ENCODE measurements around the gene GASK1A. TPM values are rescaled to one million over a fixed set of nuclear protein-coding genes. Genes with fewer than 3 reads are reported as not detected.

GASK1A gene
- total and polyA plus RNA-seq, 2 experiments from 2014 or later: 2.6 to 11.1 TPM

DNA sequence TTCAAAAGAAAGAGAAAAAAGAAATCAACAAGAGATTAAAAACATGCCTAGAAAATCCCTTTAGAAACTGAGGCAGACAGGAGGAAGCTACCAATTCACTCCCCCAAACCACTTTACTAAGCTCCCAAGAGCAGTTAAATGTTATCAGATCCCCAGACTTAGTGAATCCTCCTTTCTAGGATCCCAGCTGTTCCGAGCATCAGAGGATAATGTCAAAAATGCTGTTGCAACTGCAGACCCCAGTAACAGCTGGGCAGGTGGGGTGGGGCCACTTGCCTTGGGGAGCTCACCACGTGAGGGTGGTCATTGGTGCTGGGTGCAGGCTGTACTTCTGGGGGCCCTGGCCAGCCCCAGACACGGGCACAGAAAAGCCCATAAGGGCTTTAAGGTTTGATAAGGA lies 117.7 kb downstream of the GASK1A start:
- H3F3A ChIP-seq (replicated peaks; ENCODE audit: low read depth): no peaks in the 10 kb centered on the region
- H3K4me3 ChIP-seq: no peak overlapping the region
- no peaks in the 10 kb centered on the region for H3K36me3 Mint-ChIP-seq (ENCODE audit: low read depth)
- H3K79me2 ChIP-seq (replicated peaks; ENCODE audit: insufficient read depth): peaks cover 7% of the 10 kb centered on the region
- no peak for TF ChIP-seq EZH2 (IDR thresholded peaks at IDR 0.05; ENCODE audit: low read depth, unreplicated experiment)
- TF ChIP-seq ZNF114 (CRISPR knock-in tag; IDR thresholded peaks at IDR 0.05): no peak
- no peak for TF ChIP-seq ZNF331 (CRISPR knock-in tag; IDR thresholded peaks at IDR 0.05; ENCODE audit: low read depth)
- no peak for TF ChIP-seq EZH2phosphoT487 (IDR thresholded peaks at IDR 0.05; ENCODE audit: unreplicated experiment)
- TF ChIP-seq, protein P1, sequence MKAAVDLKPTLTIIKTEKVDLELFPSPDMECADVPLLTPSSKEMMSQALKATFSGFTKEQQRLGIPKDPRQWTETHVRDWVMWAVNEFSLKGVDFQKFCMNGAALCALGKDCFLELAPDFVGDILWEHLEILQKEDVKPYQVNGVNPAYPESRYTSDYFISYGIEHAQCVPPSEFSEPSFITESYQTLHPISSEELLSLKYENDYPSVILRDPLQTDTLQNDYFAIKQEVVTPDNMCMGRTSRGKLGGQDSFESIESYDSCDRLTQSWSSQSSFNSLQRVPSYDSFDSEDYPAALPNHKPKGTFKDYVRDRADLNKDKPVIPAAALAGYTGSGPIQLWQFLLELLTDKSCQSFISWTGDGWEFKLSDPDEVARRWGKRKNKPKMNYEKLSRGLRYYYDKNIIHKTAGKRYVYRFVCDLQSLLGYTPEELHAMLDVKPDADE (IDR thresholded peaks at IDR 0.05): no peak
- TF ChIP-seq, protein P2, sequence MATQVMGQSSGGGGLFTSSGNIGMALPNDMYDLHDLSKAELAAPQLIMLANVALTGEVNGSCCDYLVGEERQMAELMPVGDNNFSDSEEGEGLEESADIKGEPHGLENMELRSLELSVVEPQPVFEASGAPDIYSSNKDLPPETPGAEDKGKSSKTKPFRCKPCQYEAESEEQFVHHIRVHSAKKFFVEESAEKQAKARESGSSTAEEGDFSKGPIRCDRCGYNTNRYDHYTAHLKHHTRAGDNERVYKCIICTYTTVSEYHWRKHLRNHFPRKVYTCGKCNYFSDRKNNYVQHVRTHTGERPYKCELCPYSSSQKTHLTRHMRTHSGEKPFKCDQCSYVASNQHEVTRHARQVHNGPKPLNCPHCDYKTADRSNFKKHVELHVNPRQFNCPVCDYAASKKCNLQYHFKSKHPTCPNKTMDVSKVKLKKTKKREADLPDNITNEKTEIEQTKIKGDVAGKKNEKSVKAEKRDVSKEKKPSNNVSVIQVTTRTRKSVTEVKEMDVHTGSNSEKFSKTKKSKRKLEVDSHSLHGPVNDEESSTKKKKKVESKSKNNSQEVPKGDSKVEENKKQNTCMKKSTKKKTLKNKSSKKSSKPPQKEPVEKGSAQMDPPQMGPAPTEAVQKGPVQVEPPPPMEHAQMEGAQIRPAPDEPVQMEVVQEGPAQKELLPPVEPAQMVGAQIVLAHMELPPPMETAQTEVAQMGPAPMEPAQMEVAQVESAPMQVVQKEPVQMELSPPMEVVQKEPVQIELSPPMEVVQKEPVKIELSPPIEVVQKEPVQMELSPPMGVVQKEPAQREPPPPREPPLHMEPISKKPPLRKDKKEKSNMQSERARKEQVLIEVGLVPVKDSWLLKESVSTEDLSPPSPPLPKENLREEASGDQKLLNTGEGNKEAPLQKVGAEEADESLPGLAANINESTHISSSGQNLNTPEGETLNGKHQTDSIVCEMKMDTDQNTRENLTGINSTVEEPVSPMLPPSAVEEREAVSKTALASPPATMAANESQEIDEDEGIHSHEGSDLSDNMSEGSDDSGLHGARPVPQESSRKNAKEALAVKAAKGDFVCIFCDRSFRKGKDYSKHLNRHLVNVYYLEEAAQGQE (IDR thresholded peaks at IDR 0.05; ENCODE audit: unreplicated experiment): no peak
- no peak for TF ChIP-seq STAT1 (IDR thresholded peaks at IDR 0.05; ENCODE audit: unreplicated experiment)
- TF ChIP-seq, protein P3, sequence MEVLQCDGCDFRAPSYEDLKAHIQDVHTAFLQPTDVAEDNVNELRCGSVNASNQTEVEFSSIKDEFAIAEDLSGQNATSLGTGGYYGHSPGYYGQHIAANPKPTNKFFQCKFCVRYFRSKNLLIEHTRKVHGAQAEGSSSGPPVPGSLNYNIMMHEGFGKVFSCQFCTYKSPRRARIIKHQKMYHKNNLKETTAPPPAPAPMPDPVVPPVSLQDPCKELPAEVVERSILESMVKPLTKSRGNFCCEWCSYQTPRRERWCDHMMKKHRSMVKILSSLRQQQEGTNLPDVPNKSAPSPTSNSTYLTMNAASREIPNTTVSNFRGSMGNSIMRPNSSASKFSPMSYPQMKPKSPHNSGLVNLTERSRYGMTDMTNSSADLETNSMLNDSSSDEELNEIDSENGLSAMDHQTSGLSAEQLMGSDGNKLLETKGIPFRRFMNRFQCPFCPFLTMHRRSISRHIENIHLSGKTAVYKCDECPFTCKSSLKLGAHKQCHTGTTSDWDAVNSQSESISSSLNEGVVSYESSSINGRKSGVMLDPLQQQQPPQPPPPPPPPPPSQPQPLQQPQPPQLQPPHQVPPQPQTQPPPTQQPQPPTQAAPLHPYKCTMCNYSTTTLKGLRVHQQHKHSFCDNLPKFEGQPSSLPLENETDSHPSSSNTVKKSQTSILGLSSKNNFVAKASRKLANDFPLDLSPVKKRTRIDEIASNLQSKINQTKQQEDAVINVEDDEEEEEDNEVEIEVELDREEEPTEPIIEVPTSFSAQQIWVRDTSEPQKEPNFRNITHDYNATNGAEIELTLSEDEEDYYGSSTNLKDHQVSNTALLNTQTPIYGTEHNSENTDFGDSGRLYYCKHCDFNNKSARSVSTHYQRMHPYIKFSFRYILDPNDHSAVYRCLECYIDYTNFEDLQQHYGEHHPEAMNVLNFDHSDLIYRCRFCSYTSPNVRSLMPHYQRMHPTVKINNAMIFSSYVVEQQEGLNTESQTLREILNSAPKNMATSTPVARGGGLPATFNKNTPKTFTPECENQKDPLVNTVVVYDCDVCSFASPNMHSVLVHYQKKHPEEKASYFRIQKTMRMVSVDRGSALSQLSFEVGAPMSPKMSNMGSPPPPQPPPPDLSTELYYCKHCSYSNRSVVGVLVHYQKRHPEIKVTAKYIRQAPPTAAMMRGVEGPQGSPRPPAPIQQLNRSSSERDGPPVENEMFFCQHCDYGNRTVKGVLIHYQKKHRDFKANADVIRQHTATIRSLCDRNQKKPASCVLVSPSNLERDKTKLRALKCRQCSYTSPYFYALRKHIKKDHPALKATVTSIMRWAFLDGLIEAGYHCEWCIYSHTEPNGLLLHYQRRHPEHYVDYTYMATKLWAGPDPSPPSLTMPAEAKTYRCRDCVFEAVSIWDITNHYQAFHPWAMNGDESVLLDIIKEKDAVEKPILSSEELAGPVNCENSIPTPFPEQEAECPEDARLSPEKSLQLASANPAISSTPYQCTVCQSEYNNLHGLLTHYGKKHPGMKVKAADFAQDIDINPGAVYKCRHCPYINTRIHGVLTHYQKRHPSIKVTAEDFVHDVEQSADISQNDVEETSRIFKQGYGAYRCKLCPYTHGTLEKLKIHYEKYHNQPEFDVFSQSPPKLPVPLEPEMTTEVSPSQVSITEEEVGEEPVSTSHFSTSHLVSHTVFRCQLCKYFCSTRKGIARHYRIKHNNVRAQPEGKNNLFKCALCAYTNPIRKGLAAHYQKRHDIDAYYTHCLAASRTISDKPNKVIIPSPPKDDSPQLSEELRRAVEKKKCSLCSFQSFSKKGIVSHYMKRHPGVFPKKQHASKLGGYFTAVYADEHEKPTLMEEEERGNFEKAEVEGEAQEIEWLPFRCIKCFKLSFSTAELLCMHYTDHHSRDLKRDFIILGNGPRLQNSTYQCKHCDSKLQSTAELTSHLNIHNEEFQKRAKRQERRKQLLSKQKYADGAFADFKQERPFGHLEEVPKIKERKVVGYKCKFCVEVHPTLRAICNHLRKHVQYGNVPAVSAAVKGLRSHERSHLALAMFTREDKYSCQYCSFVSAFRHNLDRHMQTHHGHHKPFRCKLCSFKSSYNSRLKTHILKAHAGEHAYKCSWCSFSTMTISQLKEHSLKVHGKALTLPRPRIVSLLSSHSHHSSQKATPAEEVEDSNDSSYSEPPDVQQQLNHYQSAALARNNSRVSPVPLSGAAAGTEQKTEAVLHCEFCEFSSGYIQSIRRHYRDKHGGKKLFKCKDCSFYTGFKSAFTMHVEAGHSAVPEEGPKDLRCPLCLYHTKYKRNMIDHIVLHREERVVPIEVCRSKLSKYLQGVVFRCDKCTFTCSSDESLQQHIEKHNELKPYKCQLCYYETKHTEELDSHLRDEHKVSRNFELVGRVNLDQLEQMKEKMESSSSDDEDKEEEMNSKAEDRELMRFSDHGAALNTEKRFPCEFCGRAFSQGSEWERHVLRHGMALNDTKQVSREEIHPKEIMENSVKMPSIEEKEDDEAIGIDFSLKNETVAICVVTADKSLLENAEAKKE (CRISPR knock-in tag; IDR thresholded peaks at IDR 0.05): no peak
- no peak for TF ChIP-seq JUNB (IDR thresholded peaks at IDR 0.05; ENCODE audit: unreplicated experiment)
- H3K27ac Mint-ChIP-seq: no peak overlapping the region
- H3K36me3 ChIP-seq (ENCODE audit: insufficient read depth): no peaks in the 10 kb centered on the region
- H3K9me2 ChIP-seq (ENCODE audit: insufficient read depth): no peaks in the 10 kb centered on the region; the same call in 1 of the 2 replicates
- peaks cover 6% of the 10 kb centered on the region for H3K27me3 Mint-ChIP-seq (ENCODE audit: insufficient read depth, low read depth, poor library complexity)
- no peaks in the 10 kb centered on the region for H3K4me1 ChIP-seq (ENCODE audit: insufficient read depth)
- DNase-seq (ENCODE audit: low spot score) (no peak), ATAC-seq (no peak)
- peaks cover 2% of the 10 kb centered on the region; the same call in 1 of the 3 replicates for H3K4me1 Mint-ChIP-seq
- H2AFZ ChIP-seq: no peak overlapping the region
- no peak overlapping the region for H3K4me2 ChIP-seq
- H4K20me1 ChIP-seq (replicated peaks; ENCODE audit: insufficient read depth): peaks cover 5% of the 10 kb centered on the region; the same call in 1 of the 2 replicates
- no peak overlapping the region for H3K27ac ChIP-seq (ENCODE audit: low read depth)
- no peak overlapping the region for H3K4me3 Mint-ChIP-seq
- no peaks in the 10 kb centered on the region for H3K9me3 Mint-ChIP-seq
- H3K27me3 ChIP-seq (ENCODE audit: insufficient read depth): no peaks in the 10 kb centered on the region

Measured in GM23338 (cell line).